DND-41 (cell line): Measurements from ENCODE around the gene PRSS33.

ENCODE experiments used
- EZH2 ChIP-seq: IDR thresholded peaks from 3 replicates; pipeline ENCODE4 v1.6.1; 2012; ENCODE audit warnings: borderline replicate concordance, low read depth, mild to moderate bottlenecking, moderate library complexity, low read length, inconsistent platforms; ENCODE audit not compliant: severe bottlenecking
- TF ChIP-seq, protein P1 (sequence below): IDR thresholded peaks from 2 replicates; pipeline ENCODE4 v1.5.1; 2012; ENCODE audit warnings: borderline replicate concordance, low read length, moderate library complexity, mild to moderate bottlenecking; ENCODE audit not compliant: poor library complexity, severe bottlenecking; ENCODE audit errors: extremely low read depth

DNA sequence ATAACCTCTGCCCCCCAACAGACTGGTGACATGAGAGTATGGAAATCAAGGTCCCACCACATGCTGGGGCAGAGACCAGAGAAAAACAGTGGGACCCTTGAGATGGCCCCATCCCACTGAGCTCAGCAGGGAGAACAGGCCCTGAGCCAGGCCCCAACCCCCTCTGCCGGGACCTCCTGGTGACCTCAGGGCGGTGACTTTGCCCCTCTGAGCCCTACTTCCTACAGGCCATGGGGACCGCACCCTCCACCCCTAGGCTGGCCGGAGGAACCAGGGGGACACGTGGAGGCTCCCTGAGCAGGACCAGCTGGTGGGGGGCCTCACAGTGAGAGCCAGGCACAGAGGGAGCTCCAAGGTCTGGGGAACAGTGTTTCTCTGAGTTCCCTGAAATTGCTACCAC, 48.7 kb downstream of the PRSS33 start:
- TF ChIP-seq, protein P1, sequence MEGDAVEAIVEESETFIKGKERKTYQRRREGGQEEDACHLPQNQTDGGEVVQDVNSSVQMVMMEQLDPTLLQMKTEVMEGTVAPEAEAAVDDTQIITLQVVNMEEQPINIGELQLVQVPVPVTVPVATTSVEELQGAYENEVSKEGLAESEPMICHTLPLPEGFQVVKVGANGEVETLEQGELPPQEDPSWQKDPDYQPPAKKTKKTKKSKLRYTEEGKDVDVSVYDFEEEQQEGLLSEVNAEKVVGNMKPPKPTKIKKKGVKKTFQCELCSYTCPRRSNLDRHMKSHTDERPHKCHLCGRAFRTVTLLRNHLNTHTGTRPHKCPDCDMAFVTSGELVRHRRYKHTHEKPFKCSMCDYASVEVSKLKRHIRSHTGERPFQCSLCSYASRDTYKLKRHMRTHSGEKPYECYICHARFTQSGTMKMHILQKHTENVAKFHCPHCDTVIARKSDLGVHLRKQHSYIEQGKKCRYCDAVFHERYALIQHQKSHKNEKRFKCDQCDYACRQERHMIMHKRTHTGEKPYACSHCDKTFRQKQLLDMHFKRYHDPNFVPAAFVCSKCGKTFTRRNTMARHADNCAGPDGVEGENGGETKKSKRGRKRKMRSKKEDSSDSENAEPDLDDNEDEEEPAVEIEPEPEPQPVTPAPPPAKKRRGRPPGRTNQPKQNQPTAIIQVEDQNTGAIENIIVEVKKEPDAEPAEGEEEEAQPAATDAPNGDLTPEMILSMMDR = no peak
- TF ChIP-seq EZH2 = no peak
